Hair follicular keratinocyte (primary cell): Measurements from ENCODE around the gene DNAJC10. TPM values are rescaled to one million over a fixed set of nuclear protein-coding genes. Genes with fewer than 3 reads are reported as not detected.

Experiments used
- total RNA-seq: library from RNA; depleted of rRNA; stranded (reverse); fragments of >200 nt; gene quantifications from 2 replicates; pipeline ENCODE4 v1.2.3, GENCODE V29; 2015

The DNAJC10 gene, protein sequence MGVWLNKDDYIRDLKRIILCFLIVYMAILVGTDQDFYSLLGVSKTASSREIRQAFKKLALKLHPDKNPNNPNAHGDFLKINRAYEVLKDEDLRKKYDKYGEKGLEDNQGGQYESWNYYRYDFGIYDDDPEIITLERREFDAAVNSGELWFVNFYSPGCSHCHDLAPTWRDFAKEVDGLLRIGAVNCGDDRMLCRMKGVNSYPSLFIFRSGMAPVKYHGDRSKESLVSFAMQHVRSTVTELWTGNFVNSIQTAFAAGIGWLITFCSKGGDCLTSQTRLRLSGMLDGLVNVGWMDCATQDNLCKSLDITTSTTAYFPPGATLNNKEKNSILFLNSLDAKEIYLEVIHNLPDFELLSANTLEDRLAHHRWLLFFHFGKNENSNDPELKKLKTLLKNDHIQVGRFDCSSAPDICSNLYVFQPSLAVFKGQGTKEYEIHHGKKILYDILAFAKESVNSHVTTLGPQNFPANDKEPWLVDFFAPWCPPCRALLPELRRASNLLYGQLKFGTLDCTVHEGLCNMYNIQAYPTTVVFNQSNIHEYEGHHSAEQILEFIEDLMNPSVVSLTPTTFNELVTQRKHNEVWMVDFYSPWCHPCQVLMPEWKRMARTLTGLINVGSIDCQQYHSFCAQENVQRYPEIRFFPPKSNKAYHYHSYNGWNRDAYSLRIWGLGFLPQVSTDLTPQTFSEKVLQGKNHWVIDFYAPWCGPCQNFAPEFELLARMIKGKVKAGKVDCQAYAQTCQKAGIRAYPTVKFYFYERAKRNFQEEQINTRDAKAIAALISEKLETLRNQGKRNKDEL
- 113 and 157 TPM in 2 replicates for total RNA-seq

DNA sequence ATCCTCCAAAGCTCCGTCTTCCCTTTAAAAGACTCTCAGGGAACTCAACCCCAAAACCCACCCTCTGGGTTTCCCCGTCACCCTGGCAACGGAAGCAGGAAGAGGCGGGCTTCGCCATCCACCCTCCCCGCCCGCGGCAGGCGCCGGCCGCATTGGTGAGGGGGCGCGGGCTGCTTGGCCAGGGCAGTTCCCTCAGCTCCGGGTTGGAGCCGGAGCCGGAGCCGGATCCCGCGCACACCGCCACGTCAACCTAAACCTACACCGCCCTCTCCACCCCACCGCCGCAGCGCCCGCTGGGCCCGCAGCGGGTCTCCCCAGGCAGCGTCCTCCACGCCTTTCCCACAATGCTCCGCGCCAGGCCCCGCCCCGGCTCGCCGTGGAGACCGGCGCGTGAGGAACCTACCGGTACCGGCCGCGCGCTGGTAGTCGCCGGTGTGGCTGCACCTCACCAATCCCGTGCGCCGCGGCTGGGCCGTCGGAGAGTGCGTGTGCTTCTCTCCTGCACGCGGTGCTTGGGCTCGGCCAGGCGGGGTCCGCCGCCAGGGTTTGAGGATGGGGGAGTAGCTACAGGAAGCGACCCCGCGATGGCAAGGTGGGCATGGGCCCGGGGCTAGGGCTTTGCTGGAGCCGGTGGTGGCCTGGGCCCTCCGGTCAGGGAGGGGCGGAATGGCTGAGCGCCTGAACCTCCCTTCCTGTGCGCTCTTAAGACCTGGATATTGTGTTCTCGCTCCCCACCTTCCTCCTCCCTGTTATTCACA, at the start of gene DNAJC10:
TSS of gene DNAJC10 (plus strand) at position 366 of the 758 bp plus-strand sequence. CDS start 1,830 bp downstream, outside the sequence.

Other genes starting within 250 kb of the DNAJC10 start
- gene FRZB, start 150.4 kb downstream of the DNAJC10 start, total RNA-seq = 0.08 TPM in 1 of 2 replicates, not detected in the other